HG03575 (cell line): Measurements from ENCODE around the gene RASL11B.
"Not testable (repeated sequence)": the region's sequence is repeated elsewhere in the genome, so short reads cannot be mapped to it uniquely, and the experiment has no call there.

Experiments
- ATAC-seq: cut with Tn5 transposase; IDR thresholded peaks from one replicate; pipeline ENCODE4 v1.9.1; 2021; ENCODE audit not compliant: unreplicated experiment, insufficient number of reproducible peaks, low FRiP score; ENCODE audit errors: extremely low read depth

RASL11B gene

DNA sequence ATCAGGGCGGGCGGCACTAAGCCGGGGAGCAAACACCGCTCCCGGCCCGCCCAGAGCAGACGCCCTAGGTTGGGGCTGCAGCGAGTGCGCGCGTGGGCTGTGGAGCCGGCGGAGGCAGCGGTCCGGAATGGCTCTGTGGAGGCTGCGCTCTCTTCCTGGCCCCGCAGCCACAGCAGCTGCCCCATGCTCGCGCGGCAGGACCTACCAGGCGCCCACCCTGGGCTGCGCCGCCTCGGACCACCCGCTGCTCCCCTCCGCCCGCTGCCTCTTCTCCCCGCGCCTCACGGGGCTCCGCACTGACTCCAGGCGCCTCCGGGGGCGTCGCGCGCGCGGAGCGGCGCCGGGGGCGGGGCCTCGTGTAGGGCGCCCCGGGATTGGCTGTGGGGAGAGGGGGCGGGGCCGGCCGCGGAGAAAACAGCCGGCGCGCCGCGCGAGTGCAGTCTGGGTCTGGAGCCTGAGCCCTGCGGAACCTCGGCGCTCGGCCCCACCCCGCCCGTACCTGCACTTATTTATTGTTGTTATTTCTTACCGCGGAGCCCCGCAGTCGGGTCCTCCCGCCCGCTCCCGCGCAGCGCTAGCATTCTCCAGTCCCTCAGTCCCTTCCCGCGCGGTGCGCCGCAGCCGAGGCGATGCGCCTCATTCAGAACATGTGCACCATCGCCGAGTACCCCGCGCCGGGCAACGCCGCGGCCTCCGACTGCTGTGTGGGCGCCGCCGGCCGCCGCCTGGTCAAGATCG, at the start of gene RASL11B:
Gene RASL11B, plus strand, starts transcription at position 439 of the 738 bp plus-strand sequence. Its CDS starts 191 bp downstream, at position 630.
- ATAC-seq: peak; percentile 86

GRCh38 chr4:52813546-52813945, 48.6 kb upstream of the RASL11B start:
- ATAC-seq: no peak

GRCh38 chr4:52822583-52822971, 39.5 kb upstream of the RASL11B start:
- ATAC-seq: no peak

- ATAC-seq: no peak
Measured at GRCh38 chr4:52822972-52823701, 39.0 kb upstream of the RASL11B start.

DNA sequence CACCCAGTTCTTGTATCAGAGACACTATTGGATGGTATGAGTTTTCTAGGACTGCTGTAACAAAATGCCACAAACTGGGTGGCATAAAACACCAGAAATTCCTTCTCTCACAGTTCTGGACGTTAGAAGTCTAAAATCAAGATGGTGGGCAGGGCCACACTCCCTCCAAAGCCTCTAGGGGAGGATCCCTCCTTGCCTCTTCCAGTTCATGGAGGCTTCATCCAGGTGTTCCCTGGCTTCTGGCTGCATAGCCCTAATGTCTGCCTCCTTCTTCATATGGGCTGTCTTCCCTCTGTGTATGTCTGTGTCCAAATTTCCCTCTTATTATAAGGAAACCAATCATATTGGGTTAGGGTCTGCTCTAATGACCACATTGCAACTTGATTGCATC, 38.4 kb upstream of the RASL11B start:
- no peak for ATAC-seq

GRCh38 chr4:52824270-52824602, 37.9 kb upstream of the RASL11B start:
- no peak for ATAC-seq

GRCh38 chr4:52824603-52825459, 37.3 kb upstream of the RASL11B start:
- ATAC-seq: no peak

- no peak for ATAC-seq
Measured at GRCh38 chr4:52825460-52826090, 36.5 kb upstream of the RASL11B start.

DNA sequence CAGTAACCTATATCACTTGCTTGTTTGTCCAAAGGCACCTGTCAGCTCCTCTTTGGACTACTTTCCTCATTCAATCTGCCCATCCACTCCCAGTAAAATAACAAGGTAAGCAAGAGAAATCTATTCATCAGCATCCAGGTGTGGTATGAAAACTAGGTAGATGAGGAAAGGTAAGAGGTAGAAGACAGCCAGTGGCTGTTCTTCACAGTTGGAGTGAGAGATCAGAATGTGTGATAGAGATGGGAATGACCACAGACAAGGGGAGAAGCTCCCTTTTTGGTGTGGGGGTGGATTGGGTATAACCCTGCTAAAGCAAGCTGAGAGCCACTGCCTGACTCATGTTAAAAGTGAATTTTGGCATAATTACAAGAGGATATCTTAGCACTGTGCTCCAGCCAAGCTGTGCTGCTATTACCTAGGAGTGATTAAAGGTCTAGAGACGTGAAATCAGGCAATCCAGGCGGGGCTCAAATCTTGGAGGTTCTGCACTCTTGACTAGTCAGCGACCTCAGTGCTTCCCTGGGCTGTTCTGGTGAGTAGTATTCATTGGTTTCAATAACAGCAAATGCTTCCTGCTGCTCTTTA, 28.1 kb upstream of the RASL11B start:
- no peak for ATAC-seq

DNA sequence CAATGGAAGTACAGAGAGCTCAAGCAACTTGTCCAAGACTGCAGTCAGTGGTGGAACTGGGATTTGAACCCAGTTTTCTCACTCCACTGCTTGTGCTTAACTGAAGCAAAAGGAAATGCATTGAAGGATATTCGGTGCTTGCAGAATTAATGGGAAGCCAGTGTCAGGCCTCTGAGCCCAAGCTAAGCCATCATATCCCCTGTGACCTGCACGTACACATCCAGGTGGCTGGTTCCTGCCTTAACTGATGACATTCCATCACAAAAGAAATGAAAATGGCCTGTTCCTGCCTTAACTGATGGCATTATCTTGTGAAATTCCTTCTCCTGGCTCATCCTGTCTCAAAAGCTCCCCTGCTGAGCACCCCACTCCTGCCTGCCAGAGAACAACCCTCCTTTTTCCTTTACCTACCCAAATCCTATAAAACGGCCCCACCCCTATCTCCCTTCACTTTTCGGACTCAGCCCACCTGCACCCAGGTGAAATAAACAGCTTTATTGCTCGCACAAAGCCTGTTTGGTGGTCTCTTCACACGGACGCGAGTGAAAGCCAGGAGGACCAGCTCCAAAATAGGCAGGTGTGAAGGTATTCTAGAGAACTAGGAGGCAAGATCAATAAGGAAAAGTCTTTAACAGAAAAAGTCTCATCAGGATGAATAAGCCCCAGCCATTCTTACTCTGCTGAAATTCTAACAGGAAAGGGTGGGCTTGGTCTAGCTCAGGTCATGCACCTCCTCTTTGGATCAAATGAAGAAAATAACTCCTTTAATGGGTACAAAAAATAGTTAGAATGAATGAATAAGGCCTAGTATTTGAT, 27.3 kb upstream of the RASL11B start:
- not testable (repeated sequence) for ATAC-seq

GRCh38 chr4:52836120-52836519, 26.0 kb upstream of the RASL11B start:
- no peak for ATAC-seq

DNA sequence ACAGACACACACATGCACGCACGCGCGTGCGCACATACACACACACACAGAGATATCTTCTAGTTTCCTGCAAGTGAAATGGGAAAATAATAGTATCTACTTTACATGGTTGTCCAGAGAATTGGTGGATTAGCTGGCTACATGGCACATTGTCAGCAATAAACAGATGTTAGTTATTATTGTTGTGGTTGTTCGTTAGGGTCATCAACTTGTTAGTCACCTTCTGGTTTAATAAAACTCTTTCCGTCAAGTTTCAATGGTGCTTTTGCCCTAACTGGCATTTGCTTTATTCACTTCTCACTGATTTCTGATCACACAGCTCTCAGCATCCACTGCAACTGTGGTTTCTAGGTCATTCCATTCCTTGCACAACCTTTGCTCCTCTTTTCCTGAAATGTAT, 25.4 kb upstream of the RASL11B start:
- no peak for ATAC-seq

- no peak for ATAC-seq
Measured at GRCh38 chr4:52837716-52838558, 24.2 kb upstream of the RASL11B start.

DNA sequence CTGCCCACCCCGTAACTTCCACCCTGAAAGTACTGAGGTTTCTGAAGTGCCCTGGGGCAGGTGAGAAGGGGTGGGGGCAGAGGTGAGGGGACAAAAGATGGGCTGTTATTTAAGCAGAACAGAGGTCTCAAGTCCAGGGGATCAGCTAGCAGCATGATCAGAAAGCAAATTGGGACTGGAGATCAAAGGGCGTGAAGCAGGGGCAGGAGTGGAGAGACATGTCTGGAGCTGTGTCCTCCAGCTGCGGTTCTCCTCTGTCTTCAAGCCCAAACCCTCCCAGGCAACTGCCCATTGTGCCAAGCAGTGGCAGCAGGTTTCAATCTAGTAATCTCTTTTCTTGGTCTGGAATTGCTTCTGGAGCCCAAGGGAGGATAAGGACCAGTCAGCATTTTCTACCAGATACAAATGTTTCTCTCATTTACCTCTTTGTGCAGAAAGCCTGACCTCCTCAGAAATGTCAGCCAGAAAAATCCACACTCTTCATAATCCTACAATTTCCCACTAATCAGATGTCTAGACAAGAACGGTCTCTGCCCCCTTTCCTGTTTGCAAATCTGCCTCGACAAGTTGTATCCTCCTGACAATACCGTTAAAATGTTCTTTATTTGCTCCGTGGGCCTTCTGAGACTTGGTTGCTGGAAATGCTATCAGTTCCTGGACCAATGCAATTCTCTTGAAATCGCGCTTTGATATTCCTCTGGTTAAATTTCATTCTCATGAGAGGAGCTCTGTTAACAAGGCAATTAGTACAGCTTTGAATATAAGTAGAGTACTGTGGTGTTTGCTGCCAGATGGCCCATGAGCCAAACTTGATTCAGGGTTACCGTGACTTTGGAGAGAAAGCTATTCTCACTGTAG, 23.2 kb upstream of the RASL11B start:
- no peak for ATAC-seq

DNA sequence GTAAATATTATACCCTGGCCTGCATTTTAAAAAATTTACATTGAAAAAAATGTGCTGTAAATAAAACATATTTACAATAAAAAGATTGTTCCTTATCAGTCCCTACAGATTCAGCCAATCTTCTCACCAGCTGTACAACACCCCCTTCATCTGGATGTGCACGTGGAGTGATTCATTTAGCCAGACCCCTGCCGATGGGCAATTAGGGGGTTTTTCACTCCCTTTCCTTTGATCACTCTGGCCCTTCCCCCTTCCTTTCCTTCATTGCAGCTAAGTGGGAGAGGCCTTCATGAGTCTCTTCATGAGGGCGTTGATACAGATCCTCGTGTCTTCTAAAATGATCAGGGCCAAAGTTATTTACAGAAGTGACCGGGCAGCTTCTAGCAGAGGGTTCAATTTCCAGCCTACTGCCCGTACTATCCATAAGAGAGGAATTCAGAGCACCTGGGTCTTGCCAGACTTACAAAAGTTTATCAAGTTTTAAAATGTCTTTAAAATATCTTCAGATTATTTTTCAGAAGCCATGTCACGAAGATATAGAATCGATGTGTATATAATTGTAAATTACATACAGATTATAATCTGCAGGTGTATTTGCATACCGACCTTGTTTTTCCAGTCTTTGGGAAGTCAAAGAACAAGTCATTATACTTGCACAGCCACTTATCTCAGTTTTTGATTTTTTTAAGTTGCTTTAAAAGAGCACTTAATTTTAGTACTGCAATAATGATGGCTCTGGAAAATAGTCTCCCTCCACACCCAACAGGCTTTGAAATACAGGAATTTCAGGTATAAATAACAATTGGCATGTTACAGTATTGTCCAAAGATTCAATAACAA, 21.4 kb upstream of the RASL11B start:
- ATAC-seq: no peak
